K562 (cell line): ENCODE measurements around the gene LGALS3BP. TPM values are rescaled to one million over a fixed set of nuclear protein-coding genes. Genes with fewer than 3 reads are reported as not detected.

Experiments used
- ATAC-seq: fragments of 200-7000 bp; cut with Tn5 transposase; 3 replicates; pipeline ENCODE4 v1.9.1; 2020; ENCODE audit warnings: moderate library complexity
- BruUV-seq: library from RNA; stranded (reverse); fragments of 400-500 nt; replicated peaks from 2 replicates; lab custom pipeline; 2021; lab: Mats Ljungman, UMichigan
- CTCF ChIA-PET: fragments of 300-600 bp; formaldehyde crosslinking; extraction: SDS; loops from one replicate; lab custom pipeline; 2021; ENCODE audit warnings: low intra/inter-chr PET ratio; lab: Yijun Ruan, JAX
- POLR2A ChIA-PET: fragments of 300-600, 350-650 bp; sonication (Branson Sonifier 250); formaldehyde crosslinking; extraction: SDS; loops from one replicate; lab custom pipeline; 2021; ENCODE audit warnings: antibody characterized with exemption, inconsistent platforms; lab: Yijun Ruan, JAX
- DNase-seq, 4 experiments: peaks; one replicate each; pipeline versions ENCODE4 v3.0.0 to v3.0.0-alpha.2; 2011 to 2018; ENCODE audit warnings: low spot score in 3 of 4, mixed read lengths in 3 of 4; ENCODE audit errors: extremely low read depth in 1 of 4
- FAIRE-seq: peaks from 2 replicates; lab custom pipeline; 2011; peaks lifted over from hg19 to GRCh38; lab: Jason Lieb, UNC
- H2AFZ ChIP-seq: 2 replicates; pipeline ENCODE4 v1.6.0; 2011; ENCODE audit warnings: low read depth, low read length, control low read depth, inconsistent platforms
- H3K27ac ChIP-seq: fragments of 200-600 bp; 3 replicates; pipeline ENCODE4 v1.8.0; 2011; ENCODE audit warnings: low read depth, mild to moderate bottlenecking, control low read depth, inconsistent platforms, low read length, moderate library complexity, mixed read lengths; ENCODE audit errors: extremely low read depth
- H3K27me3 ChIP-seq, 2 experiments: fragments of 300-600 bp in 1 of 2; 2 replicates in 1 of 2; 3 replicates in 1 of 2; pipeline versions ENCODE4 v1.6.0 to v1.8.0; 2011; ENCODE audit warnings: inconsistent platforms in 2 of 2, low read length in 2 of 2, mild to moderate bottlenecking in 1 of 2, mixed read lengths in 1 of 2, moderate library complexity in 1 of 2; ENCODE audit not compliant: control insufficient read depth in 2 of 2, insufficient read depth in 2 of 2
- H3K36me3 ChIP-seq: fragments of 300-600 bp; 3 replicates; pipeline ENCODE4 v1.8.0; 2011; ENCODE audit warnings: mild to moderate bottlenecking, low read length, inconsistent platforms; ENCODE audit not compliant: control insufficient read depth, insufficient read depth
- H3K4me1 ChIP-seq, 2 experiments: fragments of 200-600 bp in 1 of 2; replicated peaks in 1 of 2; 2 replicates in 1 of 2; 3 replicates in 1 of 2; pipeline versions ENCODE4 v1.5.1 to v1.8.0; 2011; ENCODE audit warnings: inconsistent platforms in 2 of 2, low read length in 2 of 2, mild to moderate bottlenecking in 1 of 2, mixed read lengths in 1 of 2, moderate library complexity in 1 of 2; ENCODE audit not compliant: control insufficient read depth in 2 of 2, insufficient read depth in 2 of 2
- H3K4me2 ChIP-seq: 2 replicates; pipeline ENCODE4 v1.6.1; 2011; ENCODE audit warnings: low read length, control low read depth, inconsistent platforms, mixed read lengths; ENCODE audit not compliant: insufficient read depth
- H3K4me3 ChIP-seq: fragments of 200-600 bp; sonication (generic), shearing (Covaris generic); 2 replicates; pipeline ENCODE4 v1.5.1; 2016; ENCODE audit warnings: control low read depth, inconsistent platforms
- H3K79me2 ChIP-seq: fragments of 200-600 bp; 3 replicates; pipeline ENCODE4 v1.8.0; 2011; ENCODE audit warnings: low read length, inconsistent platforms; ENCODE audit not compliant: control insufficient read depth, insufficient read depth
- H3K9ac ChIP-seq, 2 experiments: 2 replicates each; pipeline versions ENCODE4 v1.6.0 to v1.6.1; 2011; ENCODE audit warnings: low read depth in 2 of 2, low read length in 2 of 2, control low read depth in 1 of 2, inconsistent platforms in 1 of 2, mild to moderate bottlenecking in 1 of 2, mixed read lengths in 1 of 2; ENCODE audit not compliant: insufficient read depth in 1 of 2
- H3K9me1 ChIP-seq: one replicate; pipeline ENCODE4 v1.6.0; 2011; ENCODE audit warnings: inconsistent platforms, mild to moderate bottlenecking, low read length, moderate library complexity; ENCODE audit not compliant: control insufficient read depth, insufficient read depth
- H3K9me3 ChIP-seq: replicated peaks from 2 replicates; pipeline ENCODE4 v1.5.1; 2011; ENCODE audit warnings: low read depth, low read length, inconsistent platforms; ENCODE audit not compliant: control insufficient read depth, insufficient read depth
- H4K20me1 ChIP-seq: replicated peaks from 2 replicates; pipeline ENCODE4 v1.6.1; 2011; ENCODE audit warnings: low read length, inconsistent platforms, mixed read lengths; ENCODE audit not compliant: control insufficient read depth, insufficient read depth
- FOXA3 ChIP-seq, 2 experiments: fragments of 450-650 bp in 1 of 2; sonication (generic) in 1 of 2; formaldehyde crosslinking; IDR thresholded peaks in 1 of 2; conservative IDR thresholded peaks in 1 of 2; 2 replicates each; pipeline versions ENCODE4 v1.4.0 to v1.8.0; 2020 to 2022; ENCODE audit warnings: mild to moderate bottlenecking in 2 of 2, missing genetic modification reagents in 1 of 2
- POLR2G ChIP-seq: fragments of 200-400 bp; formaldehyde crosslinking; IDR thresholded peaks from 2 replicates; pipeline ENCODE4 v1.6.1; 2017; ENCODE audit warnings: low read depth, mild to moderate bottlenecking, antibody characterized with exemption, low read length, moderate library complexity
- REST ChIP-seq, 2 experiments: fragments of 450-650 bp; formaldehyde crosslinking in 1 of 2; IDR thresholded peaks; 2 replicates each; pipeline versions ENCODE4 v1.4.0 to v1.6.1; 2014 to 2020; ENCODE audit warnings: mild to moderate bottlenecking in 2 of 2, borderline replicate concordance in 1 of 2, low read depth in 1 of 2
- WGBS: fragments of 100-300 bp; shearing (Covaris generic); methylation state at CpG from one replicate; pipeline ENCODE4 v1.1.6; 2016; ENCODE audit warnings: low coverage, mixed read lengths; ENCODE audit not compliant: insufficient coverage; ENCODE audit errors: missing lambda C conversion rate; 5-methylcytosine and 5-hydroxymethylcytosine counted together
- in situ Hi-C: fragments of 300-500 bp; cut with MboI; formaldehyde crosslinking; loops from 4 replicates; pipeline ENCODE4 v1.15.0; 2018; ENCODE audit warnings: inconsistent platforms, mixed read lengths
- intact Hi-C: fragments of 100-400 bp; cut with micrococcal nuclease; formaldehyde crosslinking; loops from 2 replicates; pipeline ENCODE4 v1.14.2; 2022
- polyA plus RNA-seq, 8 experiments: library from polyadenylated mRNA; depleted of rRNA in 4 of 8; stranded (reverse) in 5 of 8; unstranded in 3 of 8; fragments of >200 nt; fragmentation: Nextera tagmentation in 2 of 8; fragmentation: Illumina TruSeq in 1 of 8; extraction: Ambion mirVana in 2 of 8; extraction: Trizol in 1 of 8; gene quantifications; 2 replicates each; pipeline versions ENCODE4 v1.2.1 to v1.2.3, GENCODE V29; 2011 to 2014; ENCODE audit warnings: inconsistent platforms in 1 of 8, missing spikeins in 1 of 8
- total RNA-seq, 7 experiments: library from RNA; depleted of rRNA in 6 of 7; stranded (reverse); fragments of >200 nt in 6 of 7; fragmentation: Illumina TruSeq in 2 of 7; extraction: Trizol in 2 of 7; gene quantifications; 2 replicates each; pipeline versions ENCODE4 v1.2.1 to v1.2.3, GENCODE V29; 2011 to 2021; ENCODE audit warnings: low replicate concordance in 1 of 7

The LGALS3BP gene
- total and polyA plus RNA-seq, 9 of the 15 experiments (the other 6 are each of a cell fraction or from before 2014, with no cell fraction given), result 0.39 to 5.3 (median 3.2) TPM

- CTCF ChIA-PET, result interaction anchor here (1.1 to 2.2 kb wide), 2 partner anchors 22 to 26 kb away, joined by 7 to 8 read pairs; no protein-coding TSS in a partner anchor
- Histone ChIP-seq H4K20me1 (0 out of 2 replicates have a peak, but pooled peaks cover 4% of the 10 kb centered on the region), H2AFZ (no peak overlapping the region), H3K36me3 (no peaks in the 10 kb centered on the region), H3K4me3 (no peak overlapping the region), H3K4me1 (peaks cover 0 to 13% of the 10 kb centered on the region in 2 experiments; a peak in 2 of 5 replicates), H3K9ac (0 out of 4 replicates have a peak overlapping the region, but pooled peaks of 1 of the 2 experiments have one; percentile 42), H3K27ac (no peak overlapping the region), H3K9me1 (no peaks in the 10 kb centered on the region), H3K27me3 (peaks cover 27 to 36% of the 10 kb centered on the region in 2 experiments), H3K4me2 (no peak overlapping the region; the same call in 1 of the 2 replicates), H3K79me2 (no peaks in the 10 kb centered on the region), H3K9me3 (no peaks in the 10 kb centered on the region)
- BruUV-seq, result no TSS peak
- intact Hi-C loops (loop anchor here (2.0 kb wide), 1 partner anchor 23 kb away; no protein-coding TSS in a partner anchor), in situ Hi-C loops (no loop called here)
- 0% methylated on average over 19 of the region's 19 CpGs for WGBS
- ATAC-seq (peak; percentile 83), FAIRE-seq (peak; percentile 73), DNase-seq (peak; percentile 48 to 62 (median 53))
- POLR2A ChIA-PET, result interaction anchor here (0.6 to 1.9 kb wide), 5 partner anchors 9 to 316 kb away, joined by 3 to 7 read pairs (median 3); no protein-coding TSS in a partner anchor
- TF ChIP-seq REST (IDR thresholded peaks at IDR 0.05; ENCODE audit: borderline replicate concordance) (peak; percentile 44; the same call in 1 of the 2 replicates), REST (CRISPR knock-in tag; IDR thresholded peaks at IDR 0.05; ENCODE audit: low read depth) (no peak), POLR2G (no peak), FOXA3 (CRISPR knock-in tag; conservative IDR thresholded peaks at IDR 0.05 in 1 of 2, IDR thresholded peaks at IDR 0.05 in 1 of 2) (0 out of 4 replicates have a peak, but pooled peaks of 1 of the 2 experiments have one; percentile 21)
Measured at GRCh38 chr17:79019632-79020584, 40.2 kb upstream of the LGALS3BP start.
